Liver (tissue), 3 donors: ENCODE measurements around the gene DOCK1.

Experiments used
- EGR1 ChIP-seq, 2 donors: IDR thresholded peaks; 2 replicates each; pipeline ENCODE4 v1.6.1; 2016 to 2018; ENCODE audit warnings: antibody characterized with exemption in 2 of 2, low read depth in 2 of 2
- RAD21 ChIP-seq, 2 donors: IDR thresholded peaks; 2 replicates each; pipeline ENCODE4 v1.6.1; 2016; ENCODE audit warnings: antibody characterized with exemption in 2 of 2, mild to moderate bottlenecking in 2 of 2
- REST ChIP-seq: IDR thresholded peaks from 2 replicates; pipeline ENCODE4 v1.6.1; 2016; ENCODE audit warnings: antibody characterized with exemption, mild to moderate bottlenecking
- SP1 ChIP-seq: IDR thresholded peaks from 2 replicates; pipeline ENCODE4 v1.6.1; 2018; ENCODE audit warnings: antibody characterized with exemption, mild to moderate bottlenecking
- TAF1 ChIP-seq: conservative IDR thresholded peaks from 2 replicates; pipeline ENCODE4 v1.6.1; 2016; ENCODE audit warnings: antibody characterized with exemption, mild to moderate bottlenecking
- YY1 ChIP-seq: IDR thresholded peaks from 2 replicates; pipeline ENCODE4 v1.6.1; 2016; ENCODE audit warnings: antibody characterized with exemption, mild to moderate bottlenecking
- TF ChIP-seq, protein P1 (sequence below): fragments of 150-350 bp; IDR thresholded peaks from 2 replicates; pipeline ENCODE4 v1.5.1; 2017; ENCODE audit warnings: improper control_type of control experiment, low read depth, low read length; ENCODE audit not compliant: missing input control
- TF ChIP-seq, protein P2 (sequence below): IDR thresholded peaks from 2 replicates; pipeline ENCODE4 v1.6.1; 2016; ENCODE audit warnings: antibody characterized with exemption
- donor health status: healthy.
- donor health status: healthy.

GRCh38 chr10:127168261-127168660 is 263.0 kb downstream of the DOCK1 start:
- TF ChIP-seq, protein P1, sequence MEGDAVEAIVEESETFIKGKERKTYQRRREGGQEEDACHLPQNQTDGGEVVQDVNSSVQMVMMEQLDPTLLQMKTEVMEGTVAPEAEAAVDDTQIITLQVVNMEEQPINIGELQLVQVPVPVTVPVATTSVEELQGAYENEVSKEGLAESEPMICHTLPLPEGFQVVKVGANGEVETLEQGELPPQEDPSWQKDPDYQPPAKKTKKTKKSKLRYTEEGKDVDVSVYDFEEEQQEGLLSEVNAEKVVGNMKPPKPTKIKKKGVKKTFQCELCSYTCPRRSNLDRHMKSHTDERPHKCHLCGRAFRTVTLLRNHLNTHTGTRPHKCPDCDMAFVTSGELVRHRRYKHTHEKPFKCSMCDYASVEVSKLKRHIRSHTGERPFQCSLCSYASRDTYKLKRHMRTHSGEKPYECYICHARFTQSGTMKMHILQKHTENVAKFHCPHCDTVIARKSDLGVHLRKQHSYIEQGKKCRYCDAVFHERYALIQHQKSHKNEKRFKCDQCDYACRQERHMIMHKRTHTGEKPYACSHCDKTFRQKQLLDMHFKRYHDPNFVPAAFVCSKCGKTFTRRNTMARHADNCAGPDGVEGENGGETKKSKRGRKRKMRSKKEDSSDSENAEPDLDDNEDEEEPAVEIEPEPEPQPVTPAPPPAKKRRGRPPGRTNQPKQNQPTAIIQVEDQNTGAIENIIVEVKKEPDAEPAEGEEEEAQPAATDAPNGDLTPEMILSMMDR, result no peak
- TF ChIP-seq YY1 (no peak), EGR1 (IDR thresholded peaks at IDR 0.05; ENCODE audit: low read depth in 2 of 2) (no peak), REST (no peak), TAF1 (no peak), SP1 (no peak), RAD21 (IDR thresholded peaks at IDR 0.05) (no peak)
- TF ChIP-seq, protein P2, sequence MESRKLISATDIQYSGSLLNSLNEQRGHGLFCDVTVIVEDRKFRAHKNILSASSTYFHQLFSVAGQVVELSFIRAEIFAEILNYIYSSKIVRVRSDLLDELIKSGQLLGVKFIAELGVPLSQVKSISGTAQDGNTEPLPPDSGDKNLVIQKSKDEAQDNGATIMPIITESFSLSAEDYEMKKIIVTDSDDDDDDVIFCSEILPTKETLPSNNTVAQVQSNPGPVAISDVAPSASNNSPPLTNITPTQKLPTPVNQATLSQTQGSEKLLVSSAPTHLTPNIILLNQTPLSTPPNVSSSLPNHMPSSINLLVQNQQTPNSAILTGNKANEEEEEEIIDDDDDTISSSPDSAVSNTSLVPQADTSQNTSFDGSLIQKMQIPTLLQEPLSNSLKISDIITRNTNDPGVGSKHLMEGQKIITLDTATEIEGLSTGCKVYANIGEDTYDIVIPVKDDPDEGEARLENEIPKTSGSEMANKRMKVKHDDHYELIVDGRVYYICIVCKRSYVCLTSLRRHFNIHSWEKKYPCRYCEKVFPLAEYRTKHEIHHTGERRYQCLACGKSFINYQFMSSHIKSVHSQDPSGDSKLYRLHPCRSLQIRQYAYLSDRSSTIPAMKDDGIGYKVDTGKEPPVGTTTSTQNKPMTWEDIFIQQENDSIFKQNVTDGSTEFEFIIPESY, result no peak
